Regular cardiac myocyte (primary cell): Measurements from ENCODE around the gene THAP7. TPM values are rescaled to one million over a fixed set of nuclear protein-coding genes. Genes with fewer than 3 reads are reported as not detected.

Experiments
- total RNA-seq: library from RNA; depleted of rRNA; stranded (reverse); fragments of >200 nt; gene quantifications from 2 replicates; pipeline ENCODE4 v1.2.3, GENCODE V29; 2014

THAP7 gene
- 27.0 and 29.3 TPM in 2 replicates for total RNA-seq

GRCh38 chr22:21001601-21002325 is at the start of gene THAP7:
THAP7 (minus strand) TSS chr22:21002118; CDS start chr22:21001911, 207 bp downstream.

GRCh38 chr22:21045585-21046294 is 43.8 kb upstream of the THAP7 start, which contains the start of gene LRRC74B:
LRRC74B (plus strand) TSS chr22:21045946; CDS start chr22:21045987, 41 bp downstream.

GRCh38 chr22:21032037-21032867 is 30.3 kb upstream of the THAP7 start, which contains the start of gene SLC7A4:
SLC7A4 (minus strand) TSS chr22:21032561; CDS start chr22:21031812, 749 bp downstream.

GRCh38 chr22:21014726-21015465 is 13.0 kb upstream of the THAP7 start, which contains the start of gene P2RX6:
P2RX6 (plus strand) TSS chr22:21015165; CDS start chr22:21015175, 10 bp downstream.

GRCh38 chr22:20981787-20982562 is 19.9 kb downstream of the THAP7 start, which contains the start of gene LZTR1:
LZTR1 (plus strand) TSS chr22:20982297; CDS start chr22:20982372, 75 bp downstream.

GRCh38 chr22:20966883-20967696 is 34.8 kb downstream of the THAP7 start, which contains the start of gene AIFM3:
AIFM3 (plus strand) TSS chr22:20967255; CDS start chr22:20967945, 690 bp downstream.

Other genes starting within 250 kb of the THAP7 start
- 1.3 TPM in 1 of 2 replicates, not detected in the other for gene SERPIND1, start 228.0 kb downstream of the THAP7 start, total RNA-seq
- 16.6 and 33.4 TPM in 2 replicates for gene PI4KA, start 143.3 kb downstream of the THAP7 start, total RNA-seq
- gene SNAP29, start 143.1 kb downstream of the THAP7 start, total RNA-seq, result 6.2 and 7.1 TPM in 2 replicates
- 52.4 and 64.4 TPM in 2 replicates for gene CRKL, start 84.7 kb downstream of the THAP7 start, total RNA-seq
- gene AIFM3, start 34.9 kb downstream of the THAP7 start, total RNA-seq, result 0.56 and 0.58 TPM in 2 replicates
- 44.3 and 54.7 TPM in 2 replicates for gene LZTR1, start 19.8 kb downstream of the THAP7 start, total RNA-seq
- 2.7 and 9.3 TPM in 2 replicates for gene P2RX6, start 13.0 kb upstream of the THAP7 start, total RNA-seq
- under 0.01 and 0.56 TPM in 2 replicates for gene SLC7A4, start 30.4 kb upstream of the THAP7 start, total RNA-seq
- gene LRRC74B, start 43.8 kb upstream of the THAP7 start, total RNA-seq, result not detected in 2 replicates